GM23338 (cell line): Measurements from ENCODE around the gene HEXB. TPM values are rescaled to one million over a fixed set of nuclear protein-coding genes. Genes with fewer than 3 reads are reported as not detected.

Experiments
- ATAC-seq: fragments of 200-7000 bp; cut with Tn5 transposase; 3 replicates; pipeline ENCODE4 v1.9.1; 2020
- DNase-seq: peaks from one replicate; pipeline ENCODE4 v3.0.0-alpha.2; 2015; ENCODE audit warnings: low spot score
- H2AFZ ChIP-seq: fragments of 200-600 bp; sonication (generic); 2 replicates; pipeline ENCODE4 v1.8.0; 2016; ENCODE audit warnings: antibody characterized with exemption, mild to moderate bottlenecking, moderate library complexity
- H3F3A ChIP-seq: fragments of 200-600 bp; sonication (generic); replicated peaks from 2 replicates; pipeline ENCODE4 v1.8.0; 2017; ENCODE audit warnings: antibody characterized with exemption, mixed run types, low read depth
- H3K27ac ChIP-seq: fragments of 200-600 bp; sonication (generic); 2 replicates; pipeline ENCODE4 v1.6.1; 2016; ENCODE audit warnings: low read depth
- H3K27me3 ChIP-seq: fragments of 200-600 bp; sonication (generic); 2 replicates; pipeline ENCODE4 v1.8.0; 2016; ENCODE audit warnings: mild to moderate bottlenecking, mixed run types, moderate library complexity; ENCODE audit not compliant: insufficient read depth
- H3K36me3 ChIP-seq: fragments of 200-600 bp; sonication (generic); 2 replicates; pipeline ENCODE4 v1.8.0; 2016; ENCODE audit warnings: mild to moderate bottlenecking; ENCODE audit not compliant: insufficient read depth
- H3K4me1 ChIP-seq: fragments of 200-600 bp; sonication (generic); 2 replicates; pipeline ENCODE4 v1.8.0; 2016; ENCODE audit warnings: mild to moderate bottlenecking, moderate library complexity; ENCODE audit not compliant: insufficient read depth
- H3K4me2 ChIP-seq: fragments of 200-600 bp; sonication (generic); 2 replicates; pipeline ENCODE4 v1.7.1; 2017; ENCODE audit warnings: mixed run types
- H3K4me3 ChIP-seq: fragments of 200-600 bp; sonication (generic); 2 replicates; pipeline ENCODE4 v1.6.1; 2016; ENCODE audit warnings: mixed run types
- H3K79me2 ChIP-seq: fragments of 200-600 bp; sonication (generic); replicated peaks from 2 replicates; pipeline ENCODE4 v1.8.0; 2017; ENCODE audit warnings: mild to moderate bottlenecking; ENCODE audit not compliant: insufficient read depth
- H3K9me2 ChIP-seq: fragments of 200-600 bp; sonication (generic); 2 replicates; pipeline ENCODE4 v1.8.0; 2017; ENCODE audit not compliant: insufficient read depth
- H4K20me1 ChIP-seq: fragments of 200-600 bp; sonication (generic); replicated peaks from 2 replicates; pipeline ENCODE4 v1.8.0; 2017; ENCODE audit warnings: mild to moderate bottlenecking; ENCODE audit not compliant: insufficient read depth
- H3K27ac Mint-ChIP-seq: 2 replicates; pipeline ENCODE4 v1.8.0; 2020; ENCODE audit warnings: inconsistent platforms, mild to moderate bottlenecking, moderate library complexity, mixed read lengths
- H3K27me3 Mint-ChIP-seq: 3 replicates; pipeline ENCODE4 v1.8.0; 2022; ENCODE audit warnings: low read depth, mild to moderate bottlenecking, moderate library complexity, mixed read lengths, inconsistent platforms; ENCODE audit not compliant: insufficient read depth, poor library complexity
- H3K36me3 Mint-ChIP-seq: 3 replicates; pipeline ENCODE4 v1.8.0; 2021; ENCODE audit warnings: low read depth, mild to moderate bottlenecking, inconsistent platforms, moderate library complexity, mixed read lengths
- H3K4me1 Mint-ChIP-seq: 3 replicates; pipeline ENCODE4 v1.8.0; 2020; ENCODE audit warnings: mild to moderate bottlenecking, inconsistent platforms, mixed read lengths
- H3K4me3 Mint-ChIP-seq: 3 replicates; pipeline ENCODE4 v1.8.0; 2021; ENCODE audit warnings: moderate library complexity, mild to moderate bottlenecking, inconsistent platforms, mixed read lengths
- H3K9me3 Mint-ChIP-seq: 3 replicates; pipeline ENCODE4 v1.8.0; 2020; ENCODE audit warnings: moderate library complexity, mild to moderate bottlenecking, inconsistent platforms, mixed read lengths
- CREB1 ChIP-seq: fragments of 250-450 bp; sonication (Bioruptor Pico); IDR thresholded peaks from 2 replicates; pipeline ENCODE4 v1.5.0; 2020; ENCODE audit warnings: low read depth, mild to moderate bottlenecking, moderate library complexity
- CTCF ChIP-seq, 2 experiments: fragments of 200-600 bp in 1 of 2; sonication (generic) in 1 of 2; conservative IDR thresholded peaks; 2 replicates each; pipeline versions ENCODE4 v1.5.1 to v1.6.1; 2016 to 2017; ENCODE audit warnings: antibody characterized with exemption in 2 of 2, low read depth in 2 of 2, mild to moderate bottlenecking in 2 of 2, moderate library complexity in 1 of 2
- EZH2 ChIP-seq: fragments of 200-600 bp; sonication (generic); IDR thresholded peaks from one replicate; pipeline ENCODE4 v1.8.0; 2017; ENCODE audit warnings: antibody characterized with exemption, mild to moderate bottlenecking, low read depth; ENCODE audit not compliant: unreplicated experiment
- EZH2phosphoT487 ChIP-seq: fragments of 200-600 bp; sonication (generic); IDR thresholded peaks from one replicate; pipeline ENCODE4 v1.8.1; 2018; ENCODE audit warnings: antibody characterized with exemption; ENCODE audit not compliant: unreplicated experiment
- JUNB ChIP-seq: IDR thresholded peaks from one replicate; pipeline ENCODE4 v1.6.1; 2016; ENCODE audit warnings: antibody characterized with exemption; ENCODE audit not compliant: unreplicated experiment
- NANOG ChIP-seq: IDR thresholded peaks from 2 replicates; pipeline ENCODE4 v1.6.1; 2016; ENCODE audit warnings: antibody characterized with exemption, borderline replicate concordance
- POLR2AphosphoS5 ChIP-seq: IDR thresholded peaks from 2 replicates; pipeline ENCODE4 v1.6.1; 2016; ENCODE audit warnings: antibody characterized with exemption, low read depth
- STAT1 ChIP-seq: IDR thresholded peaks from one replicate; pipeline ENCODE4 v1.6.1; 2016; ENCODE audit warnings: antibody characterized with exemption; ENCODE audit not compliant: unreplicated experiment
- ZNF114 ChIP-seq: fragments of 250-450 bp; sonication (Bioruptor Pico); IDR thresholded peaks from 2 replicates; pipeline ENCODE4 v1.5.0; 2020; ENCODE audit warnings: mild to moderate bottlenecking, moderate library complexity
- ZNF331 ChIP-seq: fragments of 250-450 bp; sonication (Bioruptor Pico); IDR thresholded peaks from 2 replicates; pipeline ENCODE4 v1.5.0; 2020; ENCODE audit warnings: low read depth, mild to moderate bottlenecking, moderate library complexity
- polyA plus RNA-seq: library from polyadenylated mRNA; unstranded; fragments of >200 nt; fragmentation: Nextera tagmentation; extraction: Ambion mirVana; gene quantifications from 2 replicates; pipeline ENCODE4 v1.2.1, GENCODE V29; 2016
- total RNA-seq: library from RNA; depleted of rRNA; stranded (reverse); fragments of >200 nt; shearing (Covaris generic); gene quantifications from 2 replicates; pipeline ENCODE4 v1.2.3, GENCODE V29; 2014
- TF ChIP-seq, protein P1 (sequence below): IDR thresholded peaks from one replicate; pipeline ENCODE4 v1.6.1; 2018; ENCODE audit warnings: antibody characterized with exemption; ENCODE audit not compliant: unreplicated experiment
- TF ChIP-seq, protein P2 (sequence below): IDR thresholded peaks from 2 replicates; pipeline ENCODE4 v1.6.1; 2016; ENCODE audit warnings: antibody characterized with exemption
- TF ChIP-seq, protein P3 (sequence below): fragments of 250-450 bp; sonication (Bioruptor Pico); IDR thresholded peaks from 2 replicates; pipeline ENCODE4 v1.5.0; 2020; ENCODE audit warnings: mild to moderate bottlenecking, moderate library complexity

Gene HEXB
- total and polyA plus RNA-seq, 2 experiments from 2014 or later: 49.2 to 70.8 TPM

DNA sequence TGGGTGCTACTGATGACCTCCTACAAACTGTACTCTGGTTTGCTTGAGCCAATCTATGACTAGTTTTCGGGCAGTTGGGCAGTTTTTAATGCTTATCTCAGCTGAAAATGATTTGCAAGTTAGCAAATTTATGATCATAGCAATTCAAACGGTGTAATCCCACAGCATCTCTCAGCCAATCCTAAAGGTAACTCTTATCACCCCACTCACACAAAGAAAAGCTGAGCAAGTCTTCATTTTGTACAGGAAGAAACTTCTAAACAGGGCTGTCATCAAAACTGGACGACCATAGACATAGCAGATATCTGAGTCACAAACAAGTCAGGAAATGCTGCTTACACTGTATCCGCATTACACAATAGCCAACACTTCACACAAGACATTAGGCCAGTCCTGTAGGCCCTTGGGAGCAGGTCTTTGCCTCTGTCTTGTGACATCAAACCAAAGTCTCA lies 41.9 kb upstream of the HEXB start:
- Histone ChIP-seq H3K4me3 (no peak overlapping the region), H3K27ac (no peak overlapping the region), H3K27me3 (peaks cover 41% of the 10 kb centered on the region), H3K4me1 (peaks cover 25% of the 10 kb centered on the region), H2AFZ (no peak overlapping the region), H3K79me2 (peaks cover 18% of the 10 kb centered on the region), H3K36me3 (no peaks in the 10 kb centered on the region), H3K4me2 (no peak overlapping the region), H4K20me1 (peaks cover 15% of the 10 kb centered on the region), H3K9me2 (no peaks in the 10 kb centered on the region), H3F3A (0 out of 2 replicates have a peak, but pooled peaks cover 6% of the 10 kb centered on the region)
- Mint-ChIP-seq H3K27me3 (peaks cover 13% of the 10 kb centered on the region), H3K36me3 (no peaks in the 10 kb centered on the region; the same call in 2 of the 3 replicates), H3K27ac (no peak overlapping the region), H3K9me3 (no peaks in the 10 kb centered on the region), H3K4me3 (no peak overlapping the region), H3K4me1 (peaks cover 24% of the 10 kb centered on the region)
- TF ChIP-seq ZNF331 (CRISPR knock-in tag) (no peak), POLR2AphosphoS5 (no peak), EZH2 (no peak), ZNF114 (CRISPR knock-in tag) (no peak), JUNB (no peak), STAT1 (no peak), CTCF (conservative IDR thresholded peaks at IDR 0.05; ENCODE audit: low read depth in 2 of 2) (no peak), NANOG (no peak), EZH2phosphoT487 (no peak), CREB1 (CRISPR knock-in tag) (no peak)
- TF ChIP-seq, protein P1, sequence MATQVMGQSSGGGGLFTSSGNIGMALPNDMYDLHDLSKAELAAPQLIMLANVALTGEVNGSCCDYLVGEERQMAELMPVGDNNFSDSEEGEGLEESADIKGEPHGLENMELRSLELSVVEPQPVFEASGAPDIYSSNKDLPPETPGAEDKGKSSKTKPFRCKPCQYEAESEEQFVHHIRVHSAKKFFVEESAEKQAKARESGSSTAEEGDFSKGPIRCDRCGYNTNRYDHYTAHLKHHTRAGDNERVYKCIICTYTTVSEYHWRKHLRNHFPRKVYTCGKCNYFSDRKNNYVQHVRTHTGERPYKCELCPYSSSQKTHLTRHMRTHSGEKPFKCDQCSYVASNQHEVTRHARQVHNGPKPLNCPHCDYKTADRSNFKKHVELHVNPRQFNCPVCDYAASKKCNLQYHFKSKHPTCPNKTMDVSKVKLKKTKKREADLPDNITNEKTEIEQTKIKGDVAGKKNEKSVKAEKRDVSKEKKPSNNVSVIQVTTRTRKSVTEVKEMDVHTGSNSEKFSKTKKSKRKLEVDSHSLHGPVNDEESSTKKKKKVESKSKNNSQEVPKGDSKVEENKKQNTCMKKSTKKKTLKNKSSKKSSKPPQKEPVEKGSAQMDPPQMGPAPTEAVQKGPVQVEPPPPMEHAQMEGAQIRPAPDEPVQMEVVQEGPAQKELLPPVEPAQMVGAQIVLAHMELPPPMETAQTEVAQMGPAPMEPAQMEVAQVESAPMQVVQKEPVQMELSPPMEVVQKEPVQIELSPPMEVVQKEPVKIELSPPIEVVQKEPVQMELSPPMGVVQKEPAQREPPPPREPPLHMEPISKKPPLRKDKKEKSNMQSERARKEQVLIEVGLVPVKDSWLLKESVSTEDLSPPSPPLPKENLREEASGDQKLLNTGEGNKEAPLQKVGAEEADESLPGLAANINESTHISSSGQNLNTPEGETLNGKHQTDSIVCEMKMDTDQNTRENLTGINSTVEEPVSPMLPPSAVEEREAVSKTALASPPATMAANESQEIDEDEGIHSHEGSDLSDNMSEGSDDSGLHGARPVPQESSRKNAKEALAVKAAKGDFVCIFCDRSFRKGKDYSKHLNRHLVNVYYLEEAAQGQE: no peak
- TF ChIP-seq, protein P2, sequence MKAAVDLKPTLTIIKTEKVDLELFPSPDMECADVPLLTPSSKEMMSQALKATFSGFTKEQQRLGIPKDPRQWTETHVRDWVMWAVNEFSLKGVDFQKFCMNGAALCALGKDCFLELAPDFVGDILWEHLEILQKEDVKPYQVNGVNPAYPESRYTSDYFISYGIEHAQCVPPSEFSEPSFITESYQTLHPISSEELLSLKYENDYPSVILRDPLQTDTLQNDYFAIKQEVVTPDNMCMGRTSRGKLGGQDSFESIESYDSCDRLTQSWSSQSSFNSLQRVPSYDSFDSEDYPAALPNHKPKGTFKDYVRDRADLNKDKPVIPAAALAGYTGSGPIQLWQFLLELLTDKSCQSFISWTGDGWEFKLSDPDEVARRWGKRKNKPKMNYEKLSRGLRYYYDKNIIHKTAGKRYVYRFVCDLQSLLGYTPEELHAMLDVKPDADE: no peak
- TF ChIP-seq, protein P3, sequence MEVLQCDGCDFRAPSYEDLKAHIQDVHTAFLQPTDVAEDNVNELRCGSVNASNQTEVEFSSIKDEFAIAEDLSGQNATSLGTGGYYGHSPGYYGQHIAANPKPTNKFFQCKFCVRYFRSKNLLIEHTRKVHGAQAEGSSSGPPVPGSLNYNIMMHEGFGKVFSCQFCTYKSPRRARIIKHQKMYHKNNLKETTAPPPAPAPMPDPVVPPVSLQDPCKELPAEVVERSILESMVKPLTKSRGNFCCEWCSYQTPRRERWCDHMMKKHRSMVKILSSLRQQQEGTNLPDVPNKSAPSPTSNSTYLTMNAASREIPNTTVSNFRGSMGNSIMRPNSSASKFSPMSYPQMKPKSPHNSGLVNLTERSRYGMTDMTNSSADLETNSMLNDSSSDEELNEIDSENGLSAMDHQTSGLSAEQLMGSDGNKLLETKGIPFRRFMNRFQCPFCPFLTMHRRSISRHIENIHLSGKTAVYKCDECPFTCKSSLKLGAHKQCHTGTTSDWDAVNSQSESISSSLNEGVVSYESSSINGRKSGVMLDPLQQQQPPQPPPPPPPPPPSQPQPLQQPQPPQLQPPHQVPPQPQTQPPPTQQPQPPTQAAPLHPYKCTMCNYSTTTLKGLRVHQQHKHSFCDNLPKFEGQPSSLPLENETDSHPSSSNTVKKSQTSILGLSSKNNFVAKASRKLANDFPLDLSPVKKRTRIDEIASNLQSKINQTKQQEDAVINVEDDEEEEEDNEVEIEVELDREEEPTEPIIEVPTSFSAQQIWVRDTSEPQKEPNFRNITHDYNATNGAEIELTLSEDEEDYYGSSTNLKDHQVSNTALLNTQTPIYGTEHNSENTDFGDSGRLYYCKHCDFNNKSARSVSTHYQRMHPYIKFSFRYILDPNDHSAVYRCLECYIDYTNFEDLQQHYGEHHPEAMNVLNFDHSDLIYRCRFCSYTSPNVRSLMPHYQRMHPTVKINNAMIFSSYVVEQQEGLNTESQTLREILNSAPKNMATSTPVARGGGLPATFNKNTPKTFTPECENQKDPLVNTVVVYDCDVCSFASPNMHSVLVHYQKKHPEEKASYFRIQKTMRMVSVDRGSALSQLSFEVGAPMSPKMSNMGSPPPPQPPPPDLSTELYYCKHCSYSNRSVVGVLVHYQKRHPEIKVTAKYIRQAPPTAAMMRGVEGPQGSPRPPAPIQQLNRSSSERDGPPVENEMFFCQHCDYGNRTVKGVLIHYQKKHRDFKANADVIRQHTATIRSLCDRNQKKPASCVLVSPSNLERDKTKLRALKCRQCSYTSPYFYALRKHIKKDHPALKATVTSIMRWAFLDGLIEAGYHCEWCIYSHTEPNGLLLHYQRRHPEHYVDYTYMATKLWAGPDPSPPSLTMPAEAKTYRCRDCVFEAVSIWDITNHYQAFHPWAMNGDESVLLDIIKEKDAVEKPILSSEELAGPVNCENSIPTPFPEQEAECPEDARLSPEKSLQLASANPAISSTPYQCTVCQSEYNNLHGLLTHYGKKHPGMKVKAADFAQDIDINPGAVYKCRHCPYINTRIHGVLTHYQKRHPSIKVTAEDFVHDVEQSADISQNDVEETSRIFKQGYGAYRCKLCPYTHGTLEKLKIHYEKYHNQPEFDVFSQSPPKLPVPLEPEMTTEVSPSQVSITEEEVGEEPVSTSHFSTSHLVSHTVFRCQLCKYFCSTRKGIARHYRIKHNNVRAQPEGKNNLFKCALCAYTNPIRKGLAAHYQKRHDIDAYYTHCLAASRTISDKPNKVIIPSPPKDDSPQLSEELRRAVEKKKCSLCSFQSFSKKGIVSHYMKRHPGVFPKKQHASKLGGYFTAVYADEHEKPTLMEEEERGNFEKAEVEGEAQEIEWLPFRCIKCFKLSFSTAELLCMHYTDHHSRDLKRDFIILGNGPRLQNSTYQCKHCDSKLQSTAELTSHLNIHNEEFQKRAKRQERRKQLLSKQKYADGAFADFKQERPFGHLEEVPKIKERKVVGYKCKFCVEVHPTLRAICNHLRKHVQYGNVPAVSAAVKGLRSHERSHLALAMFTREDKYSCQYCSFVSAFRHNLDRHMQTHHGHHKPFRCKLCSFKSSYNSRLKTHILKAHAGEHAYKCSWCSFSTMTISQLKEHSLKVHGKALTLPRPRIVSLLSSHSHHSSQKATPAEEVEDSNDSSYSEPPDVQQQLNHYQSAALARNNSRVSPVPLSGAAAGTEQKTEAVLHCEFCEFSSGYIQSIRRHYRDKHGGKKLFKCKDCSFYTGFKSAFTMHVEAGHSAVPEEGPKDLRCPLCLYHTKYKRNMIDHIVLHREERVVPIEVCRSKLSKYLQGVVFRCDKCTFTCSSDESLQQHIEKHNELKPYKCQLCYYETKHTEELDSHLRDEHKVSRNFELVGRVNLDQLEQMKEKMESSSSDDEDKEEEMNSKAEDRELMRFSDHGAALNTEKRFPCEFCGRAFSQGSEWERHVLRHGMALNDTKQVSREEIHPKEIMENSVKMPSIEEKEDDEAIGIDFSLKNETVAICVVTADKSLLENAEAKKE: no peak
- DNase-seq (no peak), ATAC-seq (no peak)
